H9 (cell line): ENCODE measurements around the gene COMMD10. TPM values are rescaled to one million over a fixed set of nuclear protein-coding genes. Genes with fewer than 3 reads are reported as not detected.

Source experiments
- DNase-seq: peaks from one replicate; pipeline ENCODE4 v3.0.0-alpha.2; 2017
- H2AFZ ChIP-seq: one replicate; pipeline ENCODE4 v1.6.1; 2013; ENCODE audit warnings: mild to moderate bottlenecking, low read length, control low read depth, moderate library complexity
- H2AK5ac ChIP-seq: 2 replicates; pipeline ENCODE4 v1.6.1; 2013; ENCODE audit warnings: low read length, control low read depth, mixed read lengths; ENCODE audit not compliant: insufficient read length
- H2BK120ac ChIP-seq: one replicate; pipeline ENCODE4 v1.6.1; 2013; ENCODE audit warnings: low read depth, mild to moderate bottlenecking, low read length, control low read depth, inconsistent platforms; ENCODE audit not compliant: poor library complexity, severe bottlenecking
- H2BK12ac ChIP-seq: 2 replicates; pipeline ENCODE4 v1.6.1; 2013; ENCODE audit warnings: low read length, control low read depth, mixed read lengths, low read depth; ENCODE audit not compliant: insufficient read length
- H2BK15ac ChIP-seq: 2 replicates; pipeline ENCODE4 v1.6.1; 2013; ENCODE audit warnings: low read depth, low read length, control low read depth
- H2BK20ac ChIP-seq: one replicate; pipeline ENCODE4 v1.6.1; 2013; ENCODE audit warnings: low read depth, mild to moderate bottlenecking, low read length, control low read depth, inconsistent platforms; ENCODE audit not compliant: poor library complexity, severe bottlenecking
- H2BK5ac ChIP-seq: 2 replicates; pipeline ENCODE4 v1.6.1; 2013; ENCODE audit warnings: low read length, control low read depth, mixed read lengths; ENCODE audit not compliant: insufficient read length
- H3K14ac ChIP-seq: 2 replicates; pipeline ENCODE4 v1.6.1; 2013; ENCODE audit warnings: low read length, control low read depth; ENCODE audit not compliant: insufficient read depth
- H3K18ac ChIP-seq: 2 replicates; pipeline ENCODE4 v1.6.1; 2013; ENCODE audit warnings: low read depth, mild to moderate bottlenecking, mixed read lengths, low read length, control low read depth; ENCODE audit not compliant: insufficient read length
- H3K23ac ChIP-seq: 2 replicates; pipeline ENCODE4 v1.6.1; 2013; ENCODE audit warnings: low read length, control low read depth, mixed read lengths, low read depth; ENCODE audit not compliant: insufficient read length
- H3K23me2 ChIP-seq: 2 replicates; pipeline ENCODE4 v1.6.1; 2013; ENCODE audit warnings: low read depth, mild to moderate bottlenecking, mixed read lengths, low read length, control low read depth; ENCODE audit not compliant: insufficient read length, poor library complexity, severe bottlenecking
- H3K27ac ChIP-seq: 2 replicates; pipeline ENCODE4 v1.5.1; 2013; ENCODE audit warnings: low read length, control low read depth, mixed read lengths, low read depth; ENCODE audit not compliant: insufficient read length
- H3K27me3 ChIP-seq: 2 replicates; pipeline ENCODE4 v1.6.1; 2013; ENCODE audit warnings: low read length, control low read depth, inconsistent platforms; ENCODE audit not compliant: insufficient read depth
- H3K4ac ChIP-seq: 2 replicates; pipeline ENCODE4 v1.6.1; 2013; ENCODE audit warnings: low read depth, mild to moderate bottlenecking, control low read depth, inconsistent platforms, low read length, moderate library complexity
- H3K4me1 ChIP-seq: 2 replicates; pipeline ENCODE4 v1.6.1; 2013; ENCODE audit warnings: low read length, control low read depth, inconsistent platforms; ENCODE audit not compliant: insufficient read depth
- H3K4me2 ChIP-seq: 2 replicates; pipeline ENCODE4 v1.6.1; 2013; ENCODE audit warnings: low read length, control low read depth, mixed read lengths; ENCODE audit not compliant: insufficient read length, insufficient read depth
- H3K56ac ChIP-seq: 2 replicates; pipeline ENCODE4 v1.6.1; 2013; ENCODE audit warnings: low read depth, mild to moderate bottlenecking, mixed read lengths, low read length, control low read depth; ENCODE audit not compliant: insufficient read length
- H3K79me1 ChIP-seq: 2 replicates; pipeline ENCODE4 v1.6.1; 2013; ENCODE audit warnings: low read depth, mild to moderate bottlenecking, moderate library complexity, low read length, control low read depth, inconsistent platforms; ENCODE audit not compliant: insufficient read depth, poor library complexity, severe bottlenecking
- H3K79me2 ChIP-seq: 2 replicates; pipeline ENCODE4 v1.6.1; 2013; ENCODE audit warnings: low read length, control low read depth, inconsistent platforms; ENCODE audit not compliant: insufficient read depth
- H3K9ac ChIP-seq: 2 replicates; pipeline ENCODE4 v1.6.1; 2013; ENCODE audit warnings: low read length, control low read depth, mixed read lengths; ENCODE audit not compliant: insufficient read length; ENCODE audit errors: extremely low read depth
- H3K9me3 ChIP-seq: one replicate; pipeline ENCODE4 v1.6.1; 2013; ENCODE audit warnings: low read depth, low read length, inconsistent platforms; ENCODE audit not compliant: control insufficient read depth
- H3T11ph ChIP-seq: one replicate; pipeline ENCODE4 v1.6.1; 2013; ENCODE audit warnings: mild to moderate bottlenecking, low read length, control low read depth, inconsistent platforms
- H4K20me1 ChIP-seq: one replicate; pipeline ENCODE4 v1.6.1; 2013; ENCODE audit not compliant: control insufficient read depth, insufficient read length, insufficient read depth
- H4K5ac ChIP-seq: 2 replicates; pipeline ENCODE4 v1.6.1; 2013; ENCODE audit warnings: low read depth, mild to moderate bottlenecking, mixed read lengths, low read length, control low read depth; ENCODE audit not compliant: insufficient read length
- H4K8ac ChIP-seq: replicated peaks from 2 replicates; pipeline ENCODE4 v1.6.1; 2013; ENCODE audit warnings: low read length, control low read depth, mixed read lengths, low read depth; ENCODE audit not compliant: insufficient read length
- H4K91ac ChIP-seq: 2 replicates; pipeline ENCODE4 v1.6.1; 2013; ENCODE audit warnings: low read depth, mild to moderate bottlenecking, moderate library complexity, mixed read lengths, low read length, control low read depth; ENCODE audit not compliant: insufficient read length
- H3K27ac Mint-ChIP-seq, 3 experiments: 2 replicates in 2 of 3; 3 replicates in 1 of 3; pipeline ENCODE4 v1.8.0; 2020 to 2021; ENCODE audit warnings: mixed read lengths in 3 of 3, mild to moderate bottlenecking in 1 of 3, moderate library complexity in 1 of 3
- H3K27me3 Mint-ChIP-seq: 2 replicates; pipeline ENCODE4 v1.8.0; 2021; ENCODE audit warnings: low read depth, mild to moderate bottlenecking, moderate library complexity, mixed read lengths
- H3K36me3 Mint-ChIP-seq, 3 experiments: 2 replicates in 2 of 3; 3 replicates in 1 of 3; pipeline ENCODE4 v1.8.0; 2020 to 2021; ENCODE audit warnings: low read depth in 3 of 3, mixed read lengths in 3 of 3; ENCODE audit not compliant: insufficient read depth in 1 of 3
- H3K4me1 Mint-ChIP-seq, 2 experiments: 2 replicates each; pipeline ENCODE4 v1.8.0; 2020; ENCODE audit warnings: mixed read lengths in 2 of 2
- H3K4me3 Mint-ChIP-seq, 2 experiments: 2 replicates in 1 of 2; 3 replicates in 1 of 2; pipeline ENCODE4 v1.8.0; 2020 to 2021; ENCODE audit warnings: mild to moderate bottlenecking in 2 of 2, mixed read lengths in 2 of 2, moderate library complexity in 1 of 2
- H3K9me3 Mint-ChIP-seq, 2 experiments: 2 replicates in 1 of 2; 3 replicates in 1 of 2; pipeline ENCODE4 v1.8.0; 2020; ENCODE audit warnings: mild to moderate bottlenecking in 2 of 2, mixed read lengths in 2 of 2, moderate library complexity in 1 of 2
- WGBS: extraction: QIAGEN DNeasy Blood & Tissue Kit; methylation state at CpG from one replicate; pipeline ENCODE4 v1.1.7; 2013; ENCODE audit warnings: missing lambda C conversion rate, low lambda C conversion rate, mixed read lengths; ENCODE audit not compliant: insufficient read length; ENCODE audit errors: extremely low coverage; 5-methylcytosine and 5-hydroxymethylcytosine counted together
- total RNA-seq: library from RNA; stranded (reverse); gene quantifications from 2 replicates; pipeline ENCODE4 v1.2.1, GENCODE V29; 2021
- TF ChIP-seq, protein P1 (sequence below): fragments of 200-600 bp; sonication (generic); conservative IDR thresholded peaks from 3 replicates; pipeline ENCODE4 v1.8.0; 2021; ENCODE audit warnings: antibody characterized with exemption, mild to moderate bottlenecking

The COMMD10 gene
- total RNA-seq, 1 experiment from 2014 or later = 33.9 TPM

DNA sequence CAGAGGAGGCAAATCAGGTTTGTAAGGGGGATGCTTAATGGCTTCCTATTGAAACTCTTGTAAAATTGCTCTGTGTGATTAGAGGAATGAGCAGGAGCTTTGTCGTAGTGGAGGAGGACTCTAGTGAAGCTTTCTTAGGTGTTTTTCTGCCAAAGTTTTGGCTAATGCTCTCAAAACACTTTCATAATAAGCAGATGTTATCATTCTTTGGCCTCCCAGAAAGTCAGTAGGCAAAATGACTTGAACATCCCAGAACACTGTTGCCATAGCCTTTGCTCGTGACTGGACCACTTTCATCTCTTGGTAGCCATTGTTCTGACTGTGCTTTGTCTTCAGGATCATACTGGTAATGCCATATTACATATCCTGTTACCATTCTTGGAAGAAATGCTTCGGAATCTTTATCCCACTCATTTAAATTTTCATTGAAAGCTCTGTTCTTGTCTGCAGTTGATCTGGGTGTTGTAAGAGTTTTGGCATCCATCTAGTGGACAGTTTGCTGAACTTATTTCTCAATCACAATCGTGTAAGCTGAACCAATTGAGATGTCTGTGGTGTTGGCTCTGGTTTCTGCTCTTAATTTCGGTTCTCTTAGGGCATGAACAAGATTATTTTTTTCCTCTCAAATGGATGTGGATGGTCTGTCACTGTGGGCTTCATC, 187.6 kb downstream of the COMMD10 start:
- WGBS = no CpG with 5 or more reads among the region's 5 CpGs
- no peak overlapping the region for H2BK15ac ChIP-seq
- no peaks in the 10 kb centered on the region for H3K23me2 ChIP-seq
- Mint-ChIP-seq H3K9me3 (peaks cover 3 to 8% of the 10 kb centered on the region in 2 experiments; a peak in 4 of 5 replicates), H3K4me3 (no peak overlapping the region), H3K27me3 (no peaks in the 10 kb centered on the region), H3K27ac (no peak overlapping the region), H3K36me3 (peaks cover under 1 to 4% (median 4%) of the 10 kb centered on the region in 3 experiments; a peak in 5 of 7 replicates), H3K4me1 (no peaks in the 10 kb centered on the region)
- H3K9me3 ChIP-seq = no peaks in the 10 kb centered on the region
- H3K23ac ChIP-seq = no peak overlapping the region
- no peak overlapping the region for H3K18ac ChIP-seq
- no peak overlapping the region for H2BK120ac ChIP-seq
- H3K79me1 ChIP-seq = no peaks in the 10 kb centered on the region
- no peak overlapping the region for H3K4ac ChIP-seq
- no peaks in the 10 kb centered on the region for H4K20me1 ChIP-seq
- H3K4me1 ChIP-seq = no peaks in the 10 kb centered on the region
- H2AFZ ChIP-seq = no peak overlapping the region
- no peak overlapping the region for H4K91ac ChIP-seq
- H3K56ac ChIP-seq = no peak overlapping the region
- no peaks in the 10 kb centered on the region for H3K79me2 ChIP-seq
- H4K8ac ChIP-seq = no peak overlapping the region
- H2AK5ac ChIP-seq = no peak overlapping the region
- H3K27me3 ChIP-seq = no peaks in the 10 kb centered on the region
- no peak for DNase-seq
- no peak overlapping the region for H3T11ph ChIP-seq
- TF ChIP-seq, protein P1, sequence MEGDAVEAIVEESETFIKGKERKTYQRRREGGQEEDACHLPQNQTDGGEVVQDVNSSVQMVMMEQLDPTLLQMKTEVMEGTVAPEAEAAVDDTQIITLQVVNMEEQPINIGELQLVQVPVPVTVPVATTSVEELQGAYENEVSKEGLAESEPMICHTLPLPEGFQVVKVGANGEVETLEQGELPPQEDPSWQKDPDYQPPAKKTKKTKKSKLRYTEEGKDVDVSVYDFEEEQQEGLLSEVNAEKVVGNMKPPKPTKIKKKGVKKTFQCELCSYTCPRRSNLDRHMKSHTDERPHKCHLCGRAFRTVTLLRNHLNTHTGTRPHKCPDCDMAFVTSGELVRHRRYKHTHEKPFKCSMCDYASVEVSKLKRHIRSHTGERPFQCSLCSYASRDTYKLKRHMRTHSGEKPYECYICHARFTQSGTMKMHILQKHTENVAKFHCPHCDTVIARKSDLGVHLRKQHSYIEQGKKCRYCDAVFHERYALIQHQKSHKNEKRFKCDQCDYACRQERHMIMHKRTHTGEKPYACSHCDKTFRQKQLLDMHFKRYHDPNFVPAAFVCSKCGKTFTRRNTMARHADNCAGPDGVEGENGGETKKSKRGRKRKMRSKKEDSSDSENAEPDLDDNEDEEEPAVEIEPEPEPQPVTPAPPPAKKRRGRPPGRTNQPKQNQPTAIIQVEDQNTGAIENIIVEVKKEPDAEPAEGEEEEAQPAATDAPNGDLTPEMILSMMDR = peak; percentile 25; the same call in 1 of the 3 replicates
- no peak overlapping the region for H3K9ac ChIP-seq
- no peak overlapping the region for H3K14ac ChIP-seq
- H3K27ac ChIP-seq = no peak overlapping the region
- H2BK5ac ChIP-seq = no peak overlapping the region
- no peak overlapping the region for H2BK20ac ChIP-seq
- no peak overlapping the region for H4K5ac ChIP-seq
- H2BK12ac ChIP-seq = no peak overlapping the region
- no peak overlapping the region for H3K4me2 ChIP-seq
